KOPT-K1 (cell line): Measurements from ENCODE around the gene ANKH.
A peak's percentile ranks its signal among the peaks of the same experiment; 100 is the strongest.

Experiments used
- H3K27ac ChIP-seq: fragments of 200-600 bp; sonication (generic); 2 replicates; pipeline ENCODE4 v1.5.1; 2016; ENCODE audit warnings: antibody characterized with exemption, mild to moderate bottlenecking, low read depth, low read length; ENCODE audit not compliant: poor library complexity, severe bottlenecking
- H3K36me3 ChIP-seq: fragments of 200-600 bp; sonication (generic); 2 replicates; pipeline ENCODE4 v1.5.1; 2017; ENCODE audit warnings: antibody characterized with exemption, mild to moderate bottlenecking, low read length, moderate library complexity; ENCODE audit not compliant: insufficient read depth
- H3K9me3 ChIP-seq: fragments of 200-600 bp; sonication (generic); 2 replicates; pipeline ENCODE4 v1.5.1; 2017; ENCODE audit warnings: antibody characterized with exemption, low read length, mild to moderate bottlenecking; ENCODE audit not compliant: insufficient read depth, poor library complexity, severe bottlenecking

Gene ANKH

DNA sequence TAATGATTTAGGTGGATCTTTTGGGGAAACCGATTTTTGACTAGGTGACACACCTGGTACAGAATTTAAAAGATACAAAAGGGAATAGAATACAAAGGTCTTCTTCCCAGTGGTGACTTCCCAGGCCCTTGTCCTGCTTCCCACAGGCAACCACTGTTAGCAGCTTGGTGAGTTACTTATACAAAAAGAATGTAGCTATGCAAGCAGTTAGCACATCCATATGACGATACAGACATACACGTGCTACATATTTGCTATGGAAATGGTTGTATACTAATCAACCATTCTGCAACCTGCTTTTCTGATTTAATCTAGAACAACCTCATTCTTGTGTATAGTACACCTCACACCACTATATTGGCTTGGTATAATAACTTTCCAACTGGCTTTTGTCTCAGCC is 156.1 kb downstream of the ANKH start:
- Histone ChIP-seq H3K9me3 (no peaks in the 10 kb centered on the region), H3K27ac (no peak overlapping the region), H3K36me3 (peaks cover 68% of the 10 kb centered on the region)

GRCh38 chr5:14714706-14715105 is 156.9 kb downstream of the ANKH start:
- peaks cover 75% of the 10 kb centered on the region for H3K36me3 ChIP-seq
- no peak overlapping the region for H3K27ac ChIP-seq
- H3K9me3 ChIP-seq, result no peaks in the 10 kb centered on the region

DNA sequence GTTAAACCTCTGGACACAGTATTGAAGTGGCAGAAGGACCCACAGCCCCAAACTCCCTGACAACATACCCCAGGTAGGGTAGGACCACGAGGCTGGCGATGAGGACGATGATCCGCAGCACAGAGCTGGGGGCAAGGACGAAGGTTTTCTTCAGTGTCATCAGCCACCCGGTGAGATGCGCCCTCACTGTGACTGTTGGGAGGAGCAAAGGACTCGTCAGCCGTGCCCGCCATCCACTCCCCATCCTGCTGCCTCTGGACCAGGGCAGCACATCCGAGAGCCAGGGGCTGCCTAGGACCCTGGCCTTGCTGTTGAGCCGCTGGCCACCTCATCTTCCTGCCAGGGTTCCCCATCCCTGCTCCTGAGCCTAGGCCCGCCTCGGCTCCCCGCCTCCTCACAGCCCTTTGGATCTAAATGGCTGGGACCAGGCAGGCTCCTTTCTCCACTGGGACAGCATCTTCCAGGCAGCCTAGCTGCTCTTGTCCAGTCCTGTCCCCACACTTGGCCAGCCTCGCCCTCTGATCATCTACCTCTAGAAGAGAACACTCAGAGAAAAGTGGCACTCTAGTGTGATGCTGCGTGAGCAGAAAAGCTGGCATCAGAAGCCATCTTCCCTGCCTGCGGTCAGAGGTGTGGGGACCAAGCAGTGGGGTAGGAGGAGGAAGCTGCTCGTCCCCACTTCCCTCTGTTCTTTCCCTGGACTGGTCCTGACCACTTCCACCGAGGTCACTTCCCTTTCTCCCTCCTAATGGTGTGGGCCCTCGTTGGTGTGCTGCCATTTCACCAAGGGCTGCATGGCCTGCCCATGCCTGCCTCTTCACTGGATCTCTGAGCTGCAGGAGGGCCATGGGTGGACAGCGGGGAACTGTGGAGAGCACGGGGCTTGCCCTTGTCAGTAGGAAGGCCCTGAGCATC is 157.8 kb downstream of the ANKH start:
- Histone ChIP-seq H3K27ac (no peak overlapping the region), H3K9me3 (no peaks in the 10 kb centered on the region), H3K36me3 (peaks cover 85% of the 10 kb centered on the region)

DNA sequence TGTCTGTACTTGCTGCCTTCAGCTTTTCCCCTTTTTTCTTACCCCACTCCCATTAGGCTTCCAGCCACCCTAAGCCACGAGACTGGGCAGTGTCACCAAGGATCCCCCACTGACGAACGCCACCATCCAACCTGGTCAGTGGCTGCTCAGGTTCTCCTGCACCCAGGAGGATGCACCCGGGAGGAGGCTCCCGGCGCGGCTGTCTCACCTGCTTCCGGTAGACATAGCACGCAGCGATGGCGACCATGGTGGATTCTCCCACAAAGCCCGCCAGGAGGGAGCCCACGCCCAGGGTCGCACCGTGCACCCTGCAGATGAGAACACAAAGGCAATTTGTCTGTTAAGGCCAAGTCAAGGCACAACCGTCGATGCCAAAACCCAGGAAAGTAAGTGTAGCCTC is 158.9 kb downstream of the ANKH start:
- Histone ChIP-seq H3K36me3 (peaks cover 96% of the 10 kb centered on the region), H3K27ac (no peak overlapping the region), H3K9me3 (no peaks in the 10 kb centered on the region)

GRCh38 chr5:14712131-14712530 is 159.4 kb downstream of the ANKH start:
- H3K27ac ChIP-seq, result no peak overlapping the region
- peaks cover 98% of the 10 kb centered on the region for H3K36me3 ChIP-seq
- H3K9me3 ChIP-seq, result no peaks in the 10 kb centered on the region

DNA sequence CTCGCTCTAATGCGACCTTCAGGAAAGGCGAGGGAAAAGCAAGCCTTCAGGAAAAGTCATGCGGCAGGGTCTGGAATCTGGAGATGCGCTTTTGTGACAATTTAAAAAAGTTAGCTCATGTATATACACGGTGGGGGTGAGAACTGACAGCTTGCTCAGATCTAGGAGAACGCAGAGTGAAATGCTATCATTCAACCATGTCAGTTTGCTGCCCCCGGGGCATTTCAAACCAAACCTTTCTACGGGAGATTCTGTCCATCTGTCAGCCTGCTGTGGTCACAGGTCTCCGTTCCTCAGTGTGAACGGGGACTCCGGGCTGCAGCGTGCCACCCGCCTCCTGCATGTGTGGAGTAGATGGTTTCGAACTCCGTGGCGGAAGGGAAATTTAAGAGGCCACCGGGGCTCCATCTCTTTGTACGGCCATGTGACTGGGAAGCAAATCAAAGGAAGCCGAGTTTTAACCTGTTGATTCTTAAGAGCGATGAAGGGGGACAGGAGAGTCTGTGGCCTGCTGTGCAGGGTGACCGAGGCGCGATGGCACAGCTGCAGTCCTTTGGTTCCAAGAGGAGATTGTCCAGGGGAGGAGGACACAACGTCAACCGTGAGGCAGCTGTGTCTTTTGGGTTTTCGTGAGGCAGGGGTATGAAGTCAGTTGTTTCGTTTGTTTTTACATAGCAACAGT is 161.1 kb downstream of the ANKH start:
- peaks cover 94% of the 10 kb centered on the region for H3K36me3 ChIP-seq
- no peak overlapping the region for H3K27ac ChIP-seq
- no peaks in the 10 kb centered on the region for H3K9me3 ChIP-seq

GRCh38 chr5:14708551-14708950 is 163.0 kb downstream of the ANKH start:
- peaks cover 86% of the 10 kb centered on the region for H3K36me3 ChIP-seq
- H3K9me3 ChIP-seq, result no peaks in the 10 kb centered on the region
- H3K27ac ChIP-seq, result peak overlapping the region; percentile 40

DNA sequence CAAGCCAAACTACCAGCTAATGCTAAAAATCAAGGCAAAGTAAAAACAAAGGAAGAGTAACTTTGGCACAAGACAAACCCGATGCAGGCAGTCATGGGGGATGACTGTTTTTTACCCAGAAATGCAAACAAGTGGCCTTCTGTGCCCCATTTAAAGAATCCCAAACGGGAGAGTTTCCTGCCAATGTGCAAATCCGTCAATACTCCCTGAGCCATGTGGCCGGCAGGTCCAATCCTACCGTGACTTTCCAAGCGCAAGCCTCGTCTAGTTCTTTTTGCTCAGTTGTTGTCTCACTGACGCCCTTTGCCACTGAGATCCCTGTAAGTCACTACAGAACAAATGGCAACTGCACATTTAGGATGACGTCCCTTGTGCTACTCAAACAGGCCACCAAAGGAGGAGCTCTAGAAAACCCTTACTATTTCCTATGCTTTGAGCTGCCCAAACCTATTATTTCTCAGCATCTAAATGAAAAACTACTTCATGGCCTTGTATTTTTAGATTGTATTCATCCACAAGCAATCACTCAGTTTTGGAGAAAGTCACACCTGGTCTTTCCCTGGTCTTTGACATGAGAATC is 163.7 kb downstream of the ANKH start:
- peaks cover 86% of the 10 kb centered on the region for H3K36me3 ChIP-seq
- peak overlapping the region; percentile 71 for H3K27ac ChIP-seq
- no peaks in the 10 kb centered on the region for H3K9me3 ChIP-seq

- H3K9me3 ChIP-seq, result no peaks in the 10 kb centered on the region
- peak overlapping the region; percentile 71 for H3K27ac ChIP-seq
- H3K36me3 ChIP-seq, result peaks cover 86% of the 10 kb centered on the region
These were observed 165.0 kb downstream of the ANKH start for GRCh38 chr5:14706615-14707021.

DNA sequence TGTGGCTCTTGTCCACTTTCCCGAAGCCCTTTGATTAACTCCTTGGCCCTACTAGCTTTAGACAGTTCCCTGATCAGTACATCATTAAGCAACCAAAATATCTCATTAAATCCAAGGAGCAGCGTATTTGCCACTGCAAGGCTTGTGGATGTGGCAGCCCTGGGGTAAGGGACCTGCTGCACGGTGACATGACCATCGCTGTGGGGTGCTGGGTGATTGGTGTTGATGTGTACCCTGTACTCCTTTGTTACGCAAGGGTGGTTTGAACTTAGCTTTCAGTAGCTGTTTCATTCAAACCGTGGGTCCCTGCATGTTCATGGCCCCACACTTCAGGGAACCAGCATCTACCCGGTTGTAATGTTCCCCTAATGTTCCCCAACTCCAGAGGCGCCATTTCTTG is 166.0 kb downstream of the ANKH start:
- H3K27ac ChIP-seq, result peak overlapping the region; percentile 71
- H3K9me3 ChIP-seq, result no peaks in the 10 kb centered on the region
- H3K36me3 ChIP-seq, result peaks cover 86% of the 10 kb centered on the region

- no peak overlapping the region for H3K27ac ChIP-seq
- H3K9me3 ChIP-seq, result no peaks in the 10 kb centered on the region
- H3K36me3 ChIP-seq, result peaks cover 85% of the 10 kb centered on the region
These were observed 169.2 kb downstream of the ANKH start for GRCh38 chr5:14702238-14702839.

DNA sequence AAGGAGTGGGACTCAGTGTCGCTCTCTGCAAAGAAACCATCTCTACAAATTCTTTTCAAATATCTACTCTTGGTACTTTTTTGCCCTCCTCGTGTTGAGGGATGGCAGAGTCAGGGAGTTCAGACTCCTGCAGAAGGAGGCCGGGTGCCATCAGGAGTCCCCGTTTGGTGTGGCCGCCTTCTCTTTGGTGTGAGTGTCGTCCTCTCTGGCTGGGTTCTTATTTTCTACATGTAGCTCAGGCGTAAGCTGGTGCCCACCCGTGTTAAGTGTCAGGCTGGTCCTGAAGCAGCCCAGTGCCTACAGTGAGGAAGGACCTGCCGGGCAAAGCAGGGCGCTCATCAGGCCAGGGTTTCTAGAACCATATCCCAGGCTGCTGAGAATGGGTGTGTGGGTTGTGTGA is 170.0 kb downstream of the ANKH start:
- no peak overlapping the region for H3K27ac ChIP-seq
- H3K36me3 ChIP-seq, result peaks cover 85% of the 10 kb centered on the region
- no peaks in the 10 kb centered on the region for H3K9me3 ChIP-seq

- Histone ChIP-seq H3K36me3 (peaks cover 91% of the 10 kb centered on the region), H3K9me3 (no peaks in the 10 kb centered on the region), H3K27ac (no peak overlapping the region)
These were observed 170.8 kb downstream of the ANKH start for GRCh38 chr5:14700478-14701436.

- Histone ChIP-seq H3K9me3 (no peaks in the 10 kb centered on the region), H3K36me3 (peaks cover 91% of the 10 kb centered on the region), H3K27ac (no peak overlapping the region)
These were observed 171.7 kb downstream of the ANKH start for GRCh38 chr5:14699807-14700400.
